Measurements from ENCODE around the gene MACO1. TPM values are rescaled to one million over a fixed set of nuclear protein-coding genes. Genes with fewer than 3 reads are reported as not detected.

The MACO1 gene
- total and polyA plus RNA-seq, 4 donors: 7.9 to 20.7 (median 13.6) TPM

DNA sequence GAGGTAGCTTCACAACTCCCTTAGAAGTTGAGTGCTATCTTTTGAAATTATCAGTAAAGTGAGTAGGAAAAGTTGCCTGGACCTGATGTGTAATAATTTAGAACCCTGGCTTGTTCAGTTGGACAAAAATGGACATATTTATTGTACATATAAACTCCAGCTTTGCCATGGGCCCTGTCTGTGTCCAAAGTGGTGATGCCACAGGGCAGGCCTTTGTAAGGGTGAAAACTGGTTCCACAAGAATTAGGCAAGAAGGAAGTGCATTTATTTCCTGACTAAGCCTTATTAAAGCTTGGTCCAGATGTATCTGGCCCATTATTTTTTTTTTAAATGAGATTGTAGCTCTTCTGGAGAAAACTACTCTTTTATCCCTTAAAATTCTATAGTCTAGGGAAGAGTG is 47.9 kb downstream of the MACO1 start:
- H3K9me3 ChIP-seq (ENCODE audit: control insufficient read depth in 4 of 4, insufficient read depth in 3 of 4, low read length in 3 of 4): no peaks in the 10 kb centered on the region
- ATAC-seq (ENCODE audit: insufficient read depth, low FRiP score): no peak
- no peak for TF ChIP-seq CTCF (IDR thresholded peaks at IDR 0.05; ENCODE audit: control extremely low read depth, extremely low read depth)

DNA sequence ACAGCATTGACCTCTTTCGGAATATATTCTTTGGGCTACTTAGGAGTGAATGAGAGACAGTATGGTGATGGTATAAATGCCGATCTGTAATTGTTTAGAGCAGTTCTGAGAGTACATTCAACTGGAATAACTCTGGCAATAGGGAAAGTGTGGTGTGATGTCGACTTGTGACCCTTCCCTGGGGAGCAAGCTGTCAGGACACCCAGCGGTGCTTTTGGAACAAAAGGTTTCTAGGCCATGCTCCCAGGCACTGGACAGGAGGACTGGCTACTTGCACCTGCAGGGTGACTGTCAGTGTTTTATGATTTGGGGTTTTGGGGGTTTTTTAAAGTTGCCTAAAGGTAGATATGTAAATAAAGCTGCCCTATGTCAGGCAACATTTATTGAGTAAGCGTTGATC is 50.9 kb downstream of the MACO1 start:
- no peak for ATAC-seq (ENCODE audit: insufficient read depth, low FRiP score)
- 89 to 92% methylated on average over 5 of the region's 5 CpGs for WGBS, 2 donors
- Histone ChIP-seq H3K4me1 (ENCODE audit: control insufficient read depth in 5 of 5, insufficient read depth in 5 of 5, low read length in 5 of 5) (peaks cover 0 to 19% (median 0%) of the 10 kb centered on the region in 5 donors), H3K4me3 (no peak overlapping the region), H3K27ac (ENCODE audit: low read depth in 1 of 2, low read length in 1 of 2) (peak overlapping the region in 1 of 2 donors; percentile 4), H3K9me3 (ENCODE audit: control insufficient read depth in 4 of 4, insufficient read depth in 3 of 4, low read length in 3 of 4) (no peaks in the 10 kb centered on the region), H3K27me3 (ENCODE audit: control insufficient read depth in 3 of 3, insufficient read depth in 3 of 3, low read length in 2 of 3) (no peaks in the 10 kb centered on the region), H3K9ac (ENCODE audit: insufficient read depth in 1 of 2, low read length in 2 of 2) (no peak overlapping the region), H3K36me3 (ENCODE audit: control insufficient read depth in 4 of 4, insufficient read depth in 4 of 4, low read length in 4 of 4) (peaks cover 0 to 14% (median 6%) of the 10 kb centered on the region in 4 donors)
- no peak for TF ChIP-seq CTCF (IDR thresholded peaks at IDR 0.05; ENCODE audit: control extremely low read depth, extremely low read depth)
- no peak for DNase-seq

More for the DNA sequence above, 47.9 kb downstream of the MACO1 start:
- H3K36me3 ChIP-seq (ENCODE audit: control insufficient read depth in 4 of 4, insufficient read depth in 4 of 4, low read length in 4 of 4): peaks cover 0 to 3% (median 0%) of the 10 kb centered on the region in 4 donors
- H3K4me3 ChIP-seq: no peak overlapping the region
- DNase-seq: peak in 1 of 3 donors; percentile 42
- H3K27me3 ChIP-seq (ENCODE audit: control insufficient read depth in 3 of 3, insufficient read depth in 3 of 3, low read length in 2 of 3): no peaks in the 10 kb centered on the region
- no peak overlapping the region for H3K27ac ChIP-seq (ENCODE audit: low read depth in 1 of 2, low read length in 1 of 2)
- H3K4me1 ChIP-seq (ENCODE audit: control insufficient read depth in 5 of 5, insufficient read depth in 5 of 5, low read length in 5 of 5): peaks cover 0 to 23% (median 0%) of the 10 kb centered on the region in 5 donors
- H3K9ac ChIP-seq (ENCODE audit: insufficient read depth in 1 of 2, low read length in 2 of 2): no peak overlapping the region

DNA sequence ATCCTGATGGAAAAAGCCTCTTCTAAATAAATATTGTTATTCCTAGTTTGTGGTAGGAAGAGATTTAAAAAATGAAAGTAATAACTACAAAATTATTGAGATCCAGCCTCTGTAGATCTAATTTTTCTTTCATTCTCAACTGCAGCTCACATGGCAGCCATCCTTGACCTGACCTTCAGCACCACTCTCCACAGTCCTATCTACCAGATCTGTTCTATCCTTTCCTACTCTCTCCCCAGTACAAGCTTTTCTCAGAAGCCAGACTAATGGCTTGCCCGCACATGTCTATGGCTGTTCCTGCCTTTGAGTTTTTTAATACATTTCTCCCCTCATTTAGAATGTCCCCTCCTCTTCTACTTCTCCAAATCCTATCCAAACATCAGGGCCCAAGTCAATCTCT is 51.5 kb downstream of the MACO1 start:
- Histone ChIP-seq H3K9me3 (ENCODE audit: control insufficient read depth in 4 of 4, insufficient read depth in 3 of 4, low read length in 3 of 4) (no peaks in the 10 kb centered on the region), H3K27ac (ENCODE audit: low read depth in 1 of 2, low read length in 1 of 2) (peak overlapping the region in 1 of 2 donors; percentile 12), H3K4me3 (no peak overlapping the region), H3K4me1 (ENCODE audit: control insufficient read depth in 5 of 5, insufficient read depth in 5 of 5, low read length in 5 of 5) (peaks cover 0 to 17% (median 0%) of the 10 kb centered on the region in 5 donors), H3K36me3 (ENCODE audit: control insufficient read depth in 4 of 4, insufficient read depth in 4 of 4, low read length in 4 of 4) (peaks cover 0 to 16% (median 7%) of the 10 kb centered on the region in 4 donors), H3K9ac (ENCODE audit: insufficient read depth in 1 of 2, low read length in 2 of 2) (no peak overlapping the region), H3K27me3 (ENCODE audit: control insufficient read depth in 3 of 3, insufficient read depth in 3 of 3, low read length in 2 of 3) (no peaks in the 10 kb centered on the region)
- WGBS, 2 donors: 95 to 96% methylated on average over 1 of the region's 1 CpG
- ATAC-seq (ENCODE audit: insufficient read depth, low FRiP score) (no peak), DNase-seq (no peak)
- no peak for TF ChIP-seq CTCF (IDR thresholded peaks at IDR 0.05; ENCODE audit: control extremely low read depth, extremely low read depth)

DNA sequence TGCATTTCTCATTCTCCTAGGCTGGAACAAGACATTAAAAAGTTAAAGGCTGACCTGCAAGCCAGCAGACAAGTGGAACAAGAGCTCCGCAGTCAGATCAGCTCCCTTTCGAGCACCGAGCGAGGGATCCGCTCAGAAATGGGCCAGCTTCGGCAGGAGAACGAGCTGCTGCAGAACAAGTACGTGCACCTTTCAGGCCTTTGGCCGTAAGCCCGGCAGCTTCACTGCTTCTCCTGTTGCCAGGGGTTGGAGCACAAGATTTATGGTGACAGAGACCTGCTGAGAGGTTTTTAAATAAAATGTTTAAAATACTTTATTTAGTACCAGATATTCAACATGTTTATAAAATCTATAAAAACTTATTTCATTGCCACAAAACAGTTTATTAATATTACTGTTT is 53.4 kb downstream of the MACO1 start:
- Histone ChIP-seq H3K9me3 (ENCODE audit: control insufficient read depth in 4 of 4, insufficient read depth in 3 of 4, low read length in 3 of 4) (no peaks in the 10 kb centered on the region), H3K27ac (ENCODE audit: low read depth in 1 of 2, low read length in 1 of 2) (no peak overlapping the region), H3K4me3 (no peak overlapping the region), H3K36me3 (ENCODE audit: control insufficient read depth in 4 of 4, insufficient read depth in 4 of 4, low read length in 4 of 4) (peaks cover 2 to 21% (median 8%) of the 10 kb centered on the region in 4 donors), H3K9ac (ENCODE audit: insufficient read depth in 1 of 2, low read length in 2 of 2) (no peak overlapping the region), H3K4me1 (ENCODE audit: control insufficient read depth in 5 of 5, insufficient read depth in 5 of 5, low read length in 5 of 5) (peaks cover 0 to 17% (median 0%) of the 10 kb centered on the region in 5 donors), H3K27me3 (ENCODE audit: control insufficient read depth in 3 of 3, insufficient read depth in 3 of 3, low read length in 2 of 3) (no peaks in the 10 kb centered on the region)
- no peak for TF ChIP-seq CTCF (IDR thresholded peaks at IDR 0.05; ENCODE audit: control extremely low read depth, extremely low read depth)
- no peak for ATAC-seq (ENCODE audit: insufficient read depth, low FRiP score)
- 80 to 86% methylated on average over 10 of the region's 10 CpGs for WGBS, 2 donors
- DNase-seq: no peak
